Measurements from ENCODE around the gene PROZ.

GRCh38 chr13:113155982-113156655, 2.3 kb upstream of the PROZ start:
- no peak for TF ChIP-seq CBX2 (IDR thresholded peaks at IDR 0.05; ENCODE audit: borderline replicate concordance, low read depth)
- TF ChIP-seq PHF8 (IDR thresholded peaks at IDR 0.05; ENCODE audit: borderline replicate concordance, low read depth), result no peak
- TF ChIP-seq MAFK (IDR thresholded peaks at IDR 0.05; ENCODE audit: partially characterized antibody), result no peak
- TF ChIP-seq CTCF (IDR thresholded peaks at IDR 0.05), result no peak
- TF ChIP-seq RAD21 (conservative IDR thresholded peaks at IDR 0.05 in 1 of 2, IDR thresholded peaks at IDR 0.05 in 1 of 2), result no peak
- TF ChIP-seq POLR2A (IDR thresholded peaks at IDR 0.05; ENCODE audit: low read length), result no peak
- TF ChIP-seq FOSL2 (IDR thresholded peaks at IDR 0.05), result no peak
- TF ChIP-seq FOSL2 (CRISPR knock-in tag; IDR thresholded peaks at IDR 0.05), result no peak
- no peak for TF ChIP-seq MYC (IDR thresholded peaks at IDR 0.05; ENCODE audit: borderline replicate concordance, low read length)
- TF ChIP-seq POLR2AphosphoS2 (conservative IDR thresholded peaks at IDR 0.05; ENCODE audit: low read length), result no peak
- no peak for TF ChIP-seq ELK1 (IDR thresholded peaks at IDR 0.05; ENCODE audit: low read depth, low read length)
- TF ChIP-seq TP53 (CRISPR knock-in tag; IDR thresholded peaks at IDR 0.05), result no peak
- no peak for TF ChIP-seq CHD2 (IDR thresholded peaks at IDR 0.05; ENCODE audit: low read length, partially characterized antibody)
